Endothelial cell of umbilical vein (primary cell): ENCODE measurements around the gene GOLPH3L. TPM values are rescaled to one million over a fixed set of nuclear protein-coding genes. Genes with fewer than 3 reads are reported as not detected.
"Not testable (repeated sequence)": the region's sequence is repeated elsewhere in the genome, so short reads cannot be mapped to it uniquely, and the experiment has no call there.

Experiments used
- BruUV-seq: library from RNA; stranded (reverse); fragments of 400-500 nt; replicated peaks from 2 replicates; lab custom pipeline; 2021; lab: Mats Ljungman, UMichigan
- CTCF ChIA-PET: fragments of 300-600, 350-600 bp; sonication (Branson Sonifier 250); formaldehyde crosslinking; loops from one replicate; lab custom pipeline; 2021; ENCODE audit warnings: antibody characterized with exemption, inconsistent platforms; lab: Charles Lee
- POLR2A ChIA-PET: fragments of 300-600, 350-600 bp; sonication (Branson Sonifier 250); formaldehyde crosslinking; loops from one replicate; lab custom pipeline; 2021; ENCODE audit warnings: antibody characterized with exemption, inconsistent platforms; lab: Charles Lee
- DNase-seq: peaks from one replicate; pipeline ENCODE4 v3.0.0-alpha.2; 2011; ENCODE audit warnings: low read depth, low spot score
- FAIRE-seq: peaks from 2 replicates; lab custom pipeline; 2011; peaks lifted over from hg19 to GRCh38; lab: Jason Lieb, UNC
- H2AFZ ChIP-seq: 2 replicates; pipeline ENCODE4 v1.6.0; 2012; ENCODE audit warnings: low read depth, low read length, control low read depth, inconsistent platforms
- H3K27ac ChIP-seq: 2 replicates; pipeline ENCODE4 v1.5.1; 2011; ENCODE audit warnings: low read depth, mild to moderate bottlenecking, control low read depth, low read length, moderate library complexity; ENCODE audit not compliant: insufficient read depth
- H3K27me3 ChIP-seq, 2 experiments: 2 replicates each; pipeline versions ENCODE4 v1.6.0 to v1.6.1; 2011; ENCODE audit warnings: low read length in 2 of 2, mixed read lengths in 1 of 2; ENCODE audit not compliant: control insufficient read depth in 2 of 2, insufficient read depth in 2 of 2
- H3K36me3 ChIP-seq, 2 experiments: 2 replicates in 1 of 2; 3 replicates in 1 of 2; pipeline ENCODE4 v1.5.1; 2011; ENCODE audit warnings: low read length in 2 of 2, mild to moderate bottlenecking in 1 of 2, moderate library complexity in 1 of 2; ENCODE audit not compliant: control insufficient read depth in 2 of 2, insufficient read depth in 2 of 2; ENCODE audit errors: extremely low read depth in 1 of 2
- H3K4me1 ChIP-seq: 3 replicates; pipeline ENCODE4 v1.5.1; 2011; ENCODE audit warnings: mild to moderate bottlenecking, low read length; ENCODE audit not compliant: control insufficient read depth, insufficient read depth; ENCODE audit errors: extremely low read depth
- H3K4me2 ChIP-seq: 2 replicates; pipeline ENCODE4 v1.6.1; 2011; ENCODE audit warnings: low read length, control low read depth, mixed read lengths; ENCODE audit not compliant: insufficient read depth
- H3K4me3 ChIP-seq, 3 experiments: fragments of 200-600 bp in 1 of 3; sonication (generic), shearing (Covaris generic) in 1 of 3; replicated peaks in 1 of 3; 2 replicates each; pipeline ENCODE4 v1.5.1; 2011 to 2016; ENCODE audit warnings: control low read depth in 3 of 3, low read length in 3 of 3, mild to moderate bottlenecking in 2 of 3, inconsistent platforms in 1 of 3, low read depth in 1 of 3, moderate library complexity in 1 of 3; ENCODE audit not compliant: insufficient read depth in 1 of 3
- H3K79me2 ChIP-seq: 2 replicates; pipeline ENCODE4 v1.6.0; 2012; ENCODE audit warnings: low read length, inconsistent platforms; ENCODE audit not compliant: control insufficient read depth, insufficient read depth
- H3K9ac ChIP-seq: replicated peaks from 2 replicates; pipeline ENCODE3; 2011; ENCODE audit warnings: low read length, control low read depth; ENCODE audit not compliant: insufficient read depth; ENCODE audit errors: extremely low read depth
- H3K9me1 ChIP-seq: replicated peaks from 3 replicates; pipeline ENCODE4 v1.6.0; 2011; ENCODE audit warnings: mild to moderate bottlenecking, low read length; ENCODE audit not compliant: control insufficient read depth, insufficient read depth; ENCODE audit errors: extremely low read depth
- H3K9me3 ChIP-seq: replicated peaks from 2 replicates; pipeline ENCODE4 v1.5.1; 2012; ENCODE audit warnings: low read length, inconsistent platforms; ENCODE audit not compliant: control insufficient read depth, insufficient read depth
- H4K20me1 ChIP-seq: replicated peaks from 2 replicates; pipeline ENCODE3; 2011; ENCODE audit warnings: mild to moderate bottlenecking, low read length; ENCODE audit not compliant: control insufficient read depth, insufficient read depth; ENCODE audit errors: extremely low read depth
- EZH2 ChIP-seq: IDR thresholded peaks from 2 replicates; pipeline ENCODE4 v1.6.1; 2012; ENCODE audit warnings: borderline replicate concordance, low read depth, mild to moderate bottlenecking, moderate library complexity, low read length, inconsistent platforms; ENCODE audit not compliant: severe bottlenecking
- FOS ChIP-seq: IDR thresholded peaks from 2 replicates; pipeline ENCODE4 v1.6.1; 2011; ENCODE audit warnings: mild to moderate bottlenecking, low read length, moderate library complexity, borderline replicate concordance; ENCODE audit not compliant: insufficient read depth
- GATA2 ChIP-seq: IDR thresholded peaks from 2 replicates; pipeline ENCODE4 v1.7.0; 2011; ENCODE audit warnings: low read depth, mild to moderate bottlenecking, moderate library complexity, mixed read lengths, low read length; ENCODE audit not compliant: insufficient read length, insufficient read depth
- JUN ChIP-seq: IDR thresholded peaks from 2 replicates; pipeline ENCODE4 v1.6.1; 2011; ENCODE audit warnings: borderline replicate concordance, low read depth; ENCODE audit not compliant: insufficient read length, insufficient read depth
- MYC ChIP-seq: IDR thresholded peaks from one replicate; pipeline ENCODE4 v1.6.1; 2011; ENCODE audit warnings: mild to moderate bottlenecking, low read depth, low read length
- POLR2A ChIP-seq: IDR thresholded peaks from 2 replicates; pipeline ENCODE4 v1.6.1; 2012; ENCODE audit warnings: low read depth, mild to moderate bottlenecking, control low read depth, low read length
- POLR2AphosphoS5 ChIP-seq: IDR thresholded peaks from 2 replicates; pipeline ENCODE4 v1.6.1; 2012; ENCODE audit warnings: low read depth, mild to moderate bottlenecking, control low read depth, low read length, moderate library complexity; ENCODE audit not compliant: insufficient read depth
- dilution Hi-C: fragments of 300-500 bp; cut with MboI; formaldehyde crosslinking; loops from one replicate; pipeline ENCODE4 v1.15.0; 2019; ENCODE audit warnings: low sequenced_read_pairs; ENCODE audit not compliant: extremely low pct_ligation_motif_present
- intact Hi-C: fragments of 100-400 bp; cut with micrococcal nuclease; formaldehyde crosslinking; loops from one replicate; pipeline ENCODE4 v1.10.0; 2022
- polyA plus RNA-seq, 4 experiments: library from polyadenylated mRNA; depleted of rRNA in 3 of 4; stranded (reverse) in 3 of 4; unstranded in 1 of 4; fragments of >200 nt; gene quantifications; 2 replicates each; pipeline versions ENCODE4 v1.2.1 to v1.2.3, GENCODE V29; 2011 to 2012; ENCODE audit warnings: missing spikeins in 1 of 4
- total RNA-seq: library from RNA; stranded (reverse); gene quantifications from 2 replicates; pipeline ENCODE4 v1.2.3, GENCODE V29; 2021
- TF ChIP-seq, protein P1 (sequence below), 2 donors: IDR thresholded peaks; 1 replicate in 1 of 2; 2 replicates in 1 of 2; pipeline ENCODE4 v1.5.1; 2011; ENCODE audit warnings: low read length in 2 of 2, mild to moderate bottlenecking in 2 of 2, moderate library complexity in 2 of 2, control low read depth in 1 of 2, inconsistent platforms in 1 of 2, low read depth in 1 of 2; ENCODE audit not compliant: insufficient read depth in 1 of 2; ENCODE audit errors: extremely low read depth in 1 of 2
- TF ChIP-seq, protein P2 (sequence below): IDR thresholded peaks from 2 replicates; pipeline ENCODE4 v1.6.1; 2011; ENCODE audit not compliant: insufficient read depth, insufficient read length

Gene GOLPH3L
- total and polyA plus RNA-seq, 2 donors (not counting 3 experiments of a cell fraction or from before 2014, with no cell fraction given), result 15.7 to 34.9 TPM

DNA sequence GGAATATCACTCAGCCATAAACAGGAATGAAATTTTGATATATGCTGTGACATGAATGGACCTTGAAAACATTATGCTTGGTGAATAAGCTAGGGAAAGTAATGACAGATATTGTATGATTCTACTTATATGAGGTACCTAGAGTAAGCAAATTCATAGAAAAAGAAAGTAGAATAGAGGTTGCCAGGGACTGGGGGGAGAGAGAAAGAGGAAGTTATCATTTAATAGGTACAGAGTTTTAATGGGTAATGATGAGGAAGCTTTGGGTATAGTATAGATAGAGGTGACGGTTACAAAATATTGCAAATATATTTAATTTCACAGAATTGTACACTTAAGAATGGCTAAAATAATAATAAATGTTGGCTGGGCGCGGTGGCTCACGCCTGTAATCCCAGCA lies 36.4 kb downstream of the GOLPH3L start:
- Histone ChIP-seq H3K4me3 (no peak overlapping the region), H2AFZ (no peak overlapping the region), H3K27ac (no peak overlapping the region), H3K4me1 (no peaks in the 10 kb centered on the region), H3K9ac (no peak overlapping the region), H3K79me2 (no peaks in the 10 kb centered on the region), H3K36me3 (peaks cover 4 to 8% of the 10 kb centered on the region in 2 experiments), H3K9me3 (no peaks in the 10 kb centered on the region), H3K4me2 (no peak overlapping the region), H3K9me1 (no peaks in the 10 kb centered on the region), H4K20me1 (no peaks in the 10 kb centered on the region), H3K27me3 (no peaks in the 10 kb centered on the region)
- FAIRE-seq (no peak), DNase-seq (no peak)
- TF ChIP-seq GATA2, result no peak
- TF ChIP-seq FOS, result no peak
- TF ChIP-seq MYC, result no peak
- TF ChIP-seq POLR2AphosphoS5, result no peak
- TF ChIP-seq POLR2A, result no peak
- TF ChIP-seq, protein P1, sequence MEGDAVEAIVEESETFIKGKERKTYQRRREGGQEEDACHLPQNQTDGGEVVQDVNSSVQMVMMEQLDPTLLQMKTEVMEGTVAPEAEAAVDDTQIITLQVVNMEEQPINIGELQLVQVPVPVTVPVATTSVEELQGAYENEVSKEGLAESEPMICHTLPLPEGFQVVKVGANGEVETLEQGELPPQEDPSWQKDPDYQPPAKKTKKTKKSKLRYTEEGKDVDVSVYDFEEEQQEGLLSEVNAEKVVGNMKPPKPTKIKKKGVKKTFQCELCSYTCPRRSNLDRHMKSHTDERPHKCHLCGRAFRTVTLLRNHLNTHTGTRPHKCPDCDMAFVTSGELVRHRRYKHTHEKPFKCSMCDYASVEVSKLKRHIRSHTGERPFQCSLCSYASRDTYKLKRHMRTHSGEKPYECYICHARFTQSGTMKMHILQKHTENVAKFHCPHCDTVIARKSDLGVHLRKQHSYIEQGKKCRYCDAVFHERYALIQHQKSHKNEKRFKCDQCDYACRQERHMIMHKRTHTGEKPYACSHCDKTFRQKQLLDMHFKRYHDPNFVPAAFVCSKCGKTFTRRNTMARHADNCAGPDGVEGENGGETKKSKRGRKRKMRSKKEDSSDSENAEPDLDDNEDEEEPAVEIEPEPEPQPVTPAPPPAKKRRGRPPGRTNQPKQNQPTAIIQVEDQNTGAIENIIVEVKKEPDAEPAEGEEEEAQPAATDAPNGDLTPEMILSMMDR (IDR thresholded peaks at IDR 0.05; ENCODE audit: extremely low read depth in 1 of 2, insufficient read depth in 1 of 2, low read depth in 1 of 2, low read length in 2 of 2), result no peak
- TF ChIP-seq EZH2, result no peak
- TF ChIP-seq JUN, result no peak
- TF ChIP-seq, protein P2, sequence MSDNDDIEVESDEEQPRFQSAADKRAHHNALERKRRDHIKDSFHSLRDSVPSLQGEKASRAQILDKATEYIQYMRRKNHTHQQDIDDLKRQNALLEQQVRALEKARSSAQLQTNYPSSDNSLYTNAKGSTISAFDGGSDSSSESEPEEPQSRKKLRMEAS, result no peak
- ChIA-PET POLR2A (no interaction called here), CTCF (interaction anchor here (1.3 kb wide), 1 partner anchor 153 kb away, joined by 3 read pairs; no protein-coding TSS in a partner anchor)
- intact Hi-C loops (no loop called here), dilution Hi-C loops (loop anchor here (10.0 kb wide), 1 partner anchor 86 kb away; the partner anchor contains the start of gene MCL1)
- no TSS peak for BruUV-seq

DNA sequence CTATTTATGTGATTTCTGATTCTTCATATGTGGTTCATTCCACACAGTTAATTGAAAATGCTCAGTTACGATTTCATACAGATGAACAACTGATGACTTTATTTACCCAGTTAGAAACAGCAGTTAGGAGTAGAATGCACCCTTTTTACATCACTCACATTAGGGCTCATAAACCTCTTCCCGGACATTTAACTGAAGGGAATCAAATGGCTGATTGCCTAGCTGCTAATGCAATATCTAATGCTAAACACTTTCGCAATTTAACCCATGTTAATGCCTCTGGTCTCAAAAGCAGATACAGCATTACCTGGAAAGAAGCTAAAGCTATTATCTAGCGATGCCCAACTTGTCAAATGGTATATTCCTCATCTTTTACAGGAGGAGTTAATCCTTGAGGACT lies 39.9 kb downstream of the GOLPH3L start:
- H3K4me1 ChIP-seq, H3K9me1 ChIP-seq, H3K9ac ChIP-seq, H3K9me3 ChIP-seq, H3K4me3 ChIP-seq, H3K79me2 ChIP-seq, BruUV-seq, H3K4me2 ChIP-seq, DNase-seq, H3K36me3 ChIP-seq, H3K27ac ChIP-seq, POLR2A ChIA-PET, CTCF ChIA-PET, FAIRE-seq, H3K27me3 ChIP-seq, dilution Hi-C loops, H4K20me1 ChIP-seq, H2AFZ ChIP-seq: not testable (repeated sequence)
- intact Hi-C loops, result loop anchor here (10.0 kb wide), 1 partner anchor 58 kb away; no protein-coding TSS in a partner anchor

DNA sequence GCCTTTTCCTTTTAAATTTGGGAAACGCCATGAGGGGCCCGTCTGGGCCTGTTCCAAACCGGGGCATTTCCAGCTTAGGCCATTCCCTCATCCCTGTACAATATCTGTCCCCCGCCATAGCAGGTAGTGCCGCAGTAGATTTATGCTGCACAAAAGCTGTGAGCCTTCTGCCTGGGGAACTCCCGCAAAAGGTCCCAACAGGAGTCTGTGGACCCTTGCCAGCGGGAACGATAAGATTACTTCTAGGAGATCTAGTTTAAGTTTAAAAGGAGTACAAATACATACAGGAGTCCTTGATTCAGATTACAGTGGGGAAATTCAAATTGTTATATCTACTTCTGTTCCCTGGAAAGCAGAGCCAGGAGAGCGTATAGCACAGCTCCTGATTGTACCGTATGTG lies 42.3 kb downstream of the GOLPH3L start:
- H2AFZ ChIP-seq, H3K27ac ChIP-seq, H3K9me1 ChIP-seq, FAIRE-seq, H3K9me3 ChIP-seq, H3K27me3 ChIP-seq, POLR2A ChIA-PET, BruUV-seq, dilution Hi-C loops, H3K4me2 ChIP-seq, H3K4me3 ChIP-seq, DNase-seq, H4K20me1 ChIP-seq, H3K79me2 ChIP-seq, H3K9ac ChIP-seq, H3K36me3 ChIP-seq, H3K4me1 ChIP-seq: not testable (repeated sequence)
- intact Hi-C loops, result loop anchor here (10.0 kb wide), 1 partner anchor 60 kb away; no protein-coding TSS in a partner anchor
- CTCF ChIA-PET, result interaction anchor here (0.5 to 1.1 kb wide), 2 partner anchors 9 to 102 kb away, joined by 3 to 4 read pairs; no protein-coding TSS in a partner anchor
